HEK293T (cell line): ENCODE data around the gene ILK.

Experiments used
- CTCF ChIA-PET: fragments of 350-600 bp; formaldehyde crosslinking; extraction: SDS; loops from one replicate; lab custom pipeline; 2021; ENCODE audit warnings: antibody characterized with exemption, inconsistent platforms; lab: Yijun Ruan, JAX
- POLR2A ChIA-PET: fragments of 350-600 bp; formaldehyde crosslinking; extraction: SDS; loops from one replicate; lab custom pipeline; 2020; ENCODE audit warnings: antibody characterized with exemption, inconsistent platforms; lab: Yijun Ruan, JAX
- DNase-seq: peaks from one replicate; pipeline ENCODE4 v3.0.0; 2012; ENCODE audit warnings: mixed read lengths; ENCODE audit errors: extremely low spot score
- ARNT ChIP-seq: fragments of 450-650 bp; IDR thresholded peaks from 2 replicates; pipeline ENCODE4 v1.6.1; 2017; ENCODE audit warnings: mild to moderate bottlenecking
- BHLHE40 ChIP-seq: fragments of 450-650 bp; IDR thresholded peaks from 2 replicates; pipeline ENCODE4 v1.6.1; 2016; ENCODE audit warnings: mild to moderate bottlenecking, moderate library complexity, borderline replicate concordance
- CTBP1 ChIP-seq: fragments of 450-650 bp; IDR thresholded peaks from 2 replicates; pipeline ENCODE4 v1.6.1; 2016; ENCODE audit warnings: borderline replicate concordance
- ELF4 ChIP-seq: fragments of 450-650 bp; IDR thresholded peaks from 2 replicates; pipeline ENCODE4 v1.6.1; 2017; ENCODE audit warnings: antibody characterized with exemption
- FOXA1 ChIP-seq: fragments of 450-650 bp; IDR thresholded peaks from 2 replicates; pipeline ENCODE4 v1.6.1; 2016; ENCODE audit warnings: mild to moderate bottlenecking
- FOXK2 ChIP-seq: fragments of 450-650 bp; IDR thresholded peaks from 2 replicates; pipeline ENCODE4 v1.6.1; 2016; ENCODE audit warnings: mild to moderate bottlenecking
- FOXM1 ChIP-seq: fragments of 450-650 bp; IDR thresholded peaks from 2 replicates; pipeline ENCODE4 v1.6.1; 2017; ENCODE audit warnings: mild to moderate bottlenecking, borderline replicate concordance
- HDGF ChIP-seq: fragments of 450-650 bp; IDR thresholded peaks from 2 replicates; pipeline ENCODE4 v1.6.1; 2017; ENCODE audit warnings: antibody characterized with exemption, borderline replicate concordance
- L3MBTL2 ChIP-seq: fragments of 450-650 bp; conservative IDR thresholded peaks from 2 replicates; pipeline ENCODE4 v1.6.1; 2016; ENCODE audit warnings: mild to moderate bottlenecking
- LEF1 ChIP-seq: fragments of 450-650 bp; IDR thresholded peaks from 2 replicates; pipeline ENCODE4 v1.6.1; 2017; ENCODE audit warnings: mild to moderate bottlenecking, borderline replicate concordance
- NFRKB ChIP-seq: fragments of 450-650 bp; IDR thresholded peaks from 2 replicates; pipeline ENCODE4 v1.6.1; 2016; ENCODE audit warnings: mild to moderate bottlenecking, moderate library complexity
- PKNOX1 ChIP-seq: fragments of 450-650 bp; IDR thresholded peaks from 2 replicates; pipeline ENCODE4 v1.6.1; 2016
- SP1 ChIP-seq: fragments of 450-650 bp; IDR thresholded peaks from 2 replicates; pipeline ENCODE4 v1.6.1; 2017
- SUZ12 ChIP-seq: fragments of 450-650 bp; IDR thresholded peaks from 2 replicates; pipeline ENCODE4 v1.6.1; 2016; ENCODE audit warnings: mild to moderate bottlenecking
- TARDBP ChIP-seq: fragments of 450-650 bp; IDR thresholded peaks from 2 replicates; pipeline ENCODE4 v1.6.1; 2016
- ZNF384 ChIP-seq: fragments of 450-650 bp; IDR thresholded peaks from 2 replicates; pipeline ENCODE4 v1.6.1; 2016

The ILK gene

DNA sequence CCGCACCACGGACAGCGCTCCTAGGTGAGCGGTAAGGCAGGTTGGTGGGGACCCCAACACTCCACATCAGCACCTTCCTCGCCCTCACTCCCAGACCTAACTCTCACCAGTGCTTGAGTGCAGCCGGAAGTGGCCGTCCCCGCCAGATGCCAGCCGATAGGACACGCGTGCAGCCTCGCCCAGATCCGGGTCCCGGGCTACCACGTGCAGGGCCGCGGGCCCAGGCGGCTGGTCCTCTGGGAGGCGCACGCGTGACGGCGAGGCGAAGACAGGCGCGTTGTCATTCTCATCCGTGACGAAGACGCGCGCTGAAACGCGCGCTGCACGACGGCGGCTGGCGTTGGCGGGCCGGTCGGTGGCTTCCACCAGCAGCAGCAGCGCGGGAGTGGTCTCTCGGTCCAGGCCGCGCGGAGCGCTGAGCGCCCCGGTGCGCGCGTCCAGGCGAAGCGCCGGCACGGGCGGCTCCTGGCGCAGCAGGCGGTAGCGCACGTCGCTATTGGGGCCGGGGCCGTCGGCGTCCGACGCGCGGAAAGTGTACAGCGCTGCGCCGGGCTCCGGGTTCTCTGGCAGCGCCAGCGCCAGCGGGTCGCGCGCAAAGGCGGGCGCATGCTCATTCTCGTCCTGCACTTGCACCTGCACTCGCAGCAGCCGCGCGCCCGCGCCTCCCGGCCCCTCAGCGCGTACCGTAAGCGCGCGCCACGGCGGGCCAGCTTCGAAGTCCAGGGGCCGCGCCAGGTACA is 26.5 kb downstream of the ILK start:
- no peak for DNase-seq
- ChIA-PET CTCF (no interaction called here), POLR2A (interaction anchor here (1.2 kb wide), 1 partner anchor 18 kb away, joined by 6 read pairs; the partner anchor contains the start of gene TAF10)
- TF ChIP-seq SUZ12 (no peak), HDGF (no peak), ZNF384 (no peak), FOXM1 (no peak)

DNA sequence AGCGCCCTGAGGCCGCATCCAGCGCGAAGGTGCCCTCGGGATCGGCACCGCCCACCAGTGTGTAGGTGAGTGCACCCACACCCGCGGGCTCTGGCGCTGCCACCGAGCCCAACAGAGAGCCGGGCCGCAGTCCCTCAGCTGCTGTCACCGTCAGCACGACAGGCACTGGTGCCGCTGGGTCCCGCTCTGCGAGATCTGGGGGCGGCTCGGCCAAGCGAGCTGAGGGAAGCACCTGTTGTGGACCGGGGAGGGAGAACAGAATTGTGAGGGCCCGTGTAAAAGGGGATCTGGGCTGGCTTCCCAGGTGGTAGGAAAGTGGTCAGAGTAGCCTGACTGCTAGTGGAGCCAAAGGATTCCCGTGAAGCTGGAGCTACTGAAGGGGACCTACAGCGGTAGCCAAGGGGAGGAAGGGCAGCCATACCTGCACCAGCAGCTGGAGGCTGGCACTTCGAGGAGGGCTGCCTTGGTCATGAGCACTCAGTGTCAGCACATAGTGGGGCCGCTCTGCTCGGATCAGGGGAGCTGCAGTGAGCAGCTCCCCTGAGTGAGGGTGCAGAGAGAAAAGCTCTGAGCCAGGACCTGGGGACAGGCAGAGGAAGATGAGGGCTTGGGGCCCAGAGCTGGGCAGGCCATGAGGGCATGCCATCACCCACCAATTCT is 27.2 kb downstream of the ILK start:
- CTCF ChIA-PET = no interaction called here
- DNase-seq = no peak
- POLR2A ChIA-PET = interaction anchor here (1.2 to 2.0 kb wide), 2 partner anchors 11 to 19 kb away, joined by 6 read pairs; partner anchors contain the start of genes TAF10 and TPP1
- no peak for TF ChIP-seq CTBP1
- TF ChIP-seq FOXA1 = no peak
- no peak for TF ChIP-seq BHLHE40
- TF ChIP-seq ELF4 = no peak
- no peak for TF ChIP-seq NFRKB
- no peak for TF ChIP-seq FOXK2
- TF ChIP-seq FOXM1 = no peak
- TF ChIP-seq SUZ12 = no peak
- no peak for TF ChIP-seq ARNT
- no peak for TF ChIP-seq LEF1
- TF ChIP-seq ZNF384 = no peak
- no peak for TF ChIP-seq L3MBTL2
- no peak for TF ChIP-seq HDGF
- TF ChIP-seq PKNOX1 = no peak
- no peak for TF ChIP-seq TARDBP
- no peak for TF ChIP-seq SP1

DNA sequence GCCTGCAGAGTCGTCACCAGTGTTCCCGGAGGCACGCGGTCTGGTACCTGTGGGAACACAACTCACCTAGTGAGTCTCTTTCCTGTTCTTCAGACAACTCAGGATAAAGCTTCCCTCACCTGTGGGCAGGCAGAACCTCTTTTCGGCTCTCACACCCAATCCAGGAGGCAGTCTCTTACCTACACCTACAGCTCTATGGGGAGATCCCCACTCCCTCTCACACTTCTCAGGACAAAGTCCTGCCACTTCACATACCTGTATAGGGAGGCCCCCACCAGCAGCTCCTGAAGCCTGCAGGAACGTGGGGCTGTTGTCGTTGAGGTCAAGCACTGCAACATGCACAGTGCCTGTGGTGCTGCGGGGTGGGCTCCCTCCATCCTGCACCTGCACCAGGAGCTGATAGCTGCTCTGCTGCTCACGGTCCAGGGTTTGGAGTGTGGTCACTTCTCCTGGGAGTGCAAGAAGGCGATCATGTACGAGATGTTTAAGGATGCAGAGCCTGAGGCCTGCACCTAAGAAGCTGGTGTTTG is 27.9 kb downstream of the ILK start:
- DNase-seq = no peak
- CTCF ChIA-PET = interaction anchor here (0.7 kb wide), 1 partner anchor 348 kb away, joined by 3 read pairs; no protein-coding TSS in a partner anchor
- POLR2A ChIA-PET = interaction anchor here (1.0 to 2.0 kb wide), 3 partner anchors 12 to 52 kb away, joined by 3 to 6 read pairs (median 6); partner anchors contain the start of genes MRPL17, TAF10 and TPP1
- no peak for TF ChIP-seq ELF4

DNA sequence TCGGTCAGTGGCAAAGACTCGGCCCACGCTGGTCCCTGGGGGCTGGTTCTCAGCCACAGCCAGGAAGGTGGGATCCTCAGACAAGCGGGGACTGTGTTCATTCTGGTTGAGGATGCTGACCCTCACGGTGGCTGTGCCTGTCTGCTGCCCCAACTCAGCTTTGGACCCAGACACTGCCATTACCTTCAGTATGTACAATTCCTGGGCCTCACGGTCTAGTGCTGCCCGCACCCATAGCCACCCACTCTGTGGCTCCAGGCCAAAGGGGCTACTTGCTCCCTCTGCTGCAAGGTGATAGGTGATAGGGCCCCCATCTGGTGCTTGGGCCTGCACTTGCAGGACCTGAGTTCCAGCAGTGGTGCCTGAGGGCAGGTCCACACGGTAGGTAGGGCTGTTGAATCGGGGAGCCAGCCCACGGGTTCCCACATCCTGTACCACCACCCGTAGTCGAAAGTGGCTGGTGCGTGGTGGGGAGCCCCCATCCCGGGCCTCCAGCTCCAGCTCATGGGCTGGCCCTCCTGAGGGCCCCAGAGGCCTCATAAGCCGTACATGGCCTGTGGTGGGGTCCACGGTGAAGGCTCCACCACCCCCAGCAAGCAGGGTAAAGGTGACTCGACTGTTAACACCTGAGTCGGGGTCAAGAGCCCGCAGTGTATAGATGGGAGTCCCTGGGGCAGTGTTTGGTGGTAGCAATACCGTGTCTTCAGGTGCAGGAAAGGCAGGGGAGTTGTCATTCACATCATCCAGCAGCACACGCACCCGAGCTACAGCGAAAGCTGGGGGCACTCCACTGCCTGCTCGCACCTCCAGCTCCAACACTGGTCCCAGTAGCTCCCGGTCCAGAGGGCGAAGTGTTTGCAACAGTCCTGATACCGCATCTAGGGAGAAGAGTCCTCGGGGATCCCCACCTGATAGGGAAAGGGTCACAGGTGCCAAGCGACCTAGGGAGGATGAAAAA is 28.8 kb downstream of the ILK start:
- ChIA-PET POLR2A (interaction anchor here (1.0 to 2.0 kb wide), 2 partner anchors 13 to 51 kb away, joined by 3 to 6 read pairs; partner anchors contain the start of genes MRPL17 and TPP1), CTCF (no interaction called here)
- DNase-seq = no peak
- no peak for TF ChIP-seq FOXA1
- TF ChIP-seq LEF1 = no peak
- no peak for TF ChIP-seq ARNT
- no peak for TF ChIP-seq SUZ12
- TF ChIP-seq TARDBP = no peak
- TF ChIP-seq ZNF384 = no peak
- no peak for TF ChIP-seq L3MBTL2
- TF ChIP-seq CTBP1 = no peak
- no peak for TF ChIP-seq NFRKB
- no peak for TF ChIP-seq ELF4
- TF ChIP-seq FOXK2 = no peak
- no peak for TF ChIP-seq SP1

DNA sequence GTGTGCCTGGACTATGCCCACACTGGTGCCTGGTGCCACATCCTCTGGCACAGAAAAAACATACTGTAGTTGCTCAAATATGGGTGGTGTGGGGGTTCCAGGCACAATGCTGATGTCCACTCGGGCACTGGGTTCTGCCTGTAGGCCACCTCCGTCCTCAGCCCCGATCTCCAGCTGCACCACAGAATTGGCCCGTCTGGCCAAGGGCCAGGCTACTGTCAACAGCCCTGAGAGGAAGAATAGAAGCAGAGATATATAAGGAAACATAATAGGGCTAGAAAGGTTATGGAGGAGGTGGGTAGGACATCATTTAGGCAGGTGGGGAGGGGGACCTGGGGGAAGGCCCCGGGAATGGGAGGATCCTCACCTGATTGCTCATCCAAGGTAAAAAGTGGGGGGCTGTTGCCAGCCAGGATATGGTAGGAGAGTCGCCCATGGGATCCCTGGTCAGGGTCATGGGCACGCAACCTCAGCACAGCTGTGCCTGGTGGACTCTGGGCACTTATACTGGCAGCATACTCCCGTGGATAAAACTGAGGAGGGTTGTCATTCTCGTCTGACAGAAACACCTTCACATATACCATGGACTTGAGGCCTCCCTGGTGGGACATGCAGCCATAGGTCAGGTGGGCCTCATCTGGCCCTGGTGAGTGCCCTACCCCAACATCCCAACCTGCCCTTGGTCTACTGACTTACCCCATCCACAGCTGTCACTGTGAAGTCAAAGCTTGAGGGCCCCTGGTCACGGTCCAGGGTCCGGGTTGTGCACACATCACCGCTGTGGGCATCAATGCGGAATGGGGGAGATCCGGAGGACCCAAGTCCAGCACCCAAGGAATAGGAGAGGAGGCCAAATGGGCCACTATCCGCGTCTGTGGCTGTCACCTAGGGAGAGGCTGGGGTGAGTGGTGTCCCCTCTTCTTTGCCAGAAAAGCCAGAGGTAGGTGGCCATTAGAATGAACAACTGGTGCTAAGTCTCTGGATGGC is 30.1 kb downstream of the ILK start:
- TF ChIP-seq FOXA1 (no peak), SP1 (no peak), CTBP1 (no peak), TARDBP (no peak), ELF4 (no peak), NFRKB (no peak), FOXM1 (no peak), SUZ12 (no peak), HDGF (no peak), BHLHE40 (no peak)
- ChIA-PET POLR2A (no interaction called here), CTCF (no interaction called here)
- DNase-seq = no peak

- ChIA-PET POLR2A (interaction anchor here (1.4 kb wide), 1 partner anchor 49 kb away, joined by 6 read pairs; the partner anchor contains the start of gene MRPL17), CTCF (no interaction called here)
- no peak for DNase-seq
- TF ChIP-seq ARNT (no peak), FOXA1 (no peak), L3MBTL2 (no peak), TARDBP (no peak), SUZ12 (no peak), ELF4 (no peak), ZNF384 (no peak)
Observed at GRCh38 chr11:6634534-6634933, 31.0 kb downstream of the ILK start.
